Choroid plexus epithelial cell (primary cell): Measurements from ENCODE around the gene SKIC2.

Source experiments
- DNase-seq: peaks from one replicate; pipeline ENCODE4 v3.0.0-alpha.2; 2010; ENCODE audit warnings: low read depth
- H3K4me3 ChIP-seq: 2 replicates; pipeline ENCODE4 v1.5.1; 2011; ENCODE audit warnings: low read depth, mild to moderate bottlenecking, control low read depth, low read length, moderate library complexity
- TF ChIP-seq, protein P1 (sequence below): conservative IDR thresholded peaks from 2 replicates; pipeline ENCODE4 v1.5.1; 2011; ENCODE audit warnings: low read depth, mild to moderate bottlenecking, control low read depth, inconsistent platforms, low read length, moderate library complexity

The SKIC2 gene

DNA sequence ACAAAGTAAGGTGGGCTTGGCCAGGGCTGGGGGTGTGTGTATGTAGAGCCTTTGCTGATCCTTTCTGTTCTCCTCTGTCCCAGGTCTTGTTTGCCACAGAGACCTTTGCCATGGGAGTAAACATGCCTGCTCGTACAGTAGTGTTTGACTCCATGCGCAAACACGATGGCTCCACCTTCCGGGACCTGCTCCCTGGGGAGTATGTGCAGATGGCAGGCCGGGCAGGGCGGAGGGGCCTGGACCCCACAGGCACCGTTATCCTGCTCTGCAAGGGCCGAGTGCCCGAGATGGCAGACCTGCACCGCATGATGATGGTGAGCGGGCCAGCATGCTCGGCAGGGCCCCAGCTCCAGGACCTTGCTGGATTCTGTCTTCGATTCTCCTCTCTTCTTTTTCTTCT is 6.7 kb downstream of the SKIC2 start:
- TF ChIP-seq, protein P1, sequence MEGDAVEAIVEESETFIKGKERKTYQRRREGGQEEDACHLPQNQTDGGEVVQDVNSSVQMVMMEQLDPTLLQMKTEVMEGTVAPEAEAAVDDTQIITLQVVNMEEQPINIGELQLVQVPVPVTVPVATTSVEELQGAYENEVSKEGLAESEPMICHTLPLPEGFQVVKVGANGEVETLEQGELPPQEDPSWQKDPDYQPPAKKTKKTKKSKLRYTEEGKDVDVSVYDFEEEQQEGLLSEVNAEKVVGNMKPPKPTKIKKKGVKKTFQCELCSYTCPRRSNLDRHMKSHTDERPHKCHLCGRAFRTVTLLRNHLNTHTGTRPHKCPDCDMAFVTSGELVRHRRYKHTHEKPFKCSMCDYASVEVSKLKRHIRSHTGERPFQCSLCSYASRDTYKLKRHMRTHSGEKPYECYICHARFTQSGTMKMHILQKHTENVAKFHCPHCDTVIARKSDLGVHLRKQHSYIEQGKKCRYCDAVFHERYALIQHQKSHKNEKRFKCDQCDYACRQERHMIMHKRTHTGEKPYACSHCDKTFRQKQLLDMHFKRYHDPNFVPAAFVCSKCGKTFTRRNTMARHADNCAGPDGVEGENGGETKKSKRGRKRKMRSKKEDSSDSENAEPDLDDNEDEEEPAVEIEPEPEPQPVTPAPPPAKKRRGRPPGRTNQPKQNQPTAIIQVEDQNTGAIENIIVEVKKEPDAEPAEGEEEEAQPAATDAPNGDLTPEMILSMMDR, result no peak
- DNase-seq, result no peak
- no peak overlapping the region for H3K4me3 ChIP-seq

DNA sequence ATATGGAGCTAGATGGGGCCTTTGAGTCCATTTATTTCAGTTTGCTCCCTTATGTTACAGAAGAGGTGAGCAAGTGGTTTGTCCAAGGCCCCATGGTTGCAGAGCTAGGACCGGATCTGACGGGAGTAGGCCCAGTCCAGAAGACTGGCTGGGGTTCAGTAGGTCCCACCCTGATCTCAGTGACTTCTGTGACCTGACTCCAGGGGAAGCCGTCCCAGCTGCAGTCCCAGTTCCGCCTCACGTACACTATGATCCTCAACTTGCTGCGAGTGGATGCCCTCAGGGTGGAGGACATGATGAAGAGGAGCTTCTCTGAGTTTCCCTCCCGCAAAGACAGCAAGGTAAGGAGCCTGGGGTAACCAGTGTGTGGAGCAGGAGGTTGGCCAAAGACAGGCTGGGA is 7.5 kb downstream of the SKIC2 start:
- no peak overlapping the region for H3K4me3 ChIP-seq
- TF ChIP-seq, protein P1, result no peak
- DNase-seq, result no peak

DNA sequence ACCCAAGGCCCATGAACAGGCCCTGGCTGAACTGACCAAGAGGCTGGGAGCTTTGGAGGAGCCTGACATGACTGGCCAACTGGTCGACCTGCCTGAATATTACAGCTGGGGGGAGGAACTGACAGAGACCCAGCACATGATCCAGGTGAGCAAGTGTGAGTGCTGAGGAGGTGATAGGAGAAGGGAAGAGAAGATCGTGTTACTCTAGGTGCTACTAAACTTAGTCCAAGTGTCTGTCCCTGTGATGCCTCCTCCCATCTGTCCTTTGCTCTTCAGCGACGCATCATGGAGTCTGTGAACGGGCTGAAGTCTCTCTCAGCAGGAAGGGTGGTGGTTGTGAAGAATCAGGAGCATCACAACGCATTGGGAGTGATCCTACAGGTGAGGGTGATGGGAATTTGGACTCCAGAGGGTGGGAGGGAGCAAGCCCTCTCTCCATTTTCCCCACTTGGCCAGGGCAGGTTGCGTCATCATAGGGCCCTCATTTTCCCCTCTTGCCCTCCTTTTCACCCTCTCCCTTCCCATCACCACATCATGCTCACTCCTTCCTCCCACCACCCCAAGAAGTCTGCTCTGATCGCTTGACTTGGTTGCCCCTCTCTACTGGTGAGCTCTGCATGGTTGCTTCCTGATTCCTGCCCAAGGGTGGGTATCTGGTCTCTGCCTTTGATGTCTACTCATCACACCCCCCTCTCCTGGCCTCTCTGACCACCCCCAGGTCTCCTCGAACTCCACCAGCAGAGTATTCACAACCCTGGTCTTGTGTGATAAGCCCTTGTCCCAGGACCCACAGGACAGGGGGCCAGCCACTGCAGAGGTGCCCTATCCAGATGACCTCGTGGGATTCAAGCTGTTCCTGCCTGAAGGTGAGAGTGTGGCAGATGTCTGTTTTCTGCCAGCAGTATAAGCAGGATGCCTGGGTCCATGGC is 8.3 kb downstream of the SKIC2 start:
- TF ChIP-seq, protein P1, result no peak
- no peak overlapping the region for H3K4me3 ChIP-seq
- no peak for DNase-seq

DNA sequence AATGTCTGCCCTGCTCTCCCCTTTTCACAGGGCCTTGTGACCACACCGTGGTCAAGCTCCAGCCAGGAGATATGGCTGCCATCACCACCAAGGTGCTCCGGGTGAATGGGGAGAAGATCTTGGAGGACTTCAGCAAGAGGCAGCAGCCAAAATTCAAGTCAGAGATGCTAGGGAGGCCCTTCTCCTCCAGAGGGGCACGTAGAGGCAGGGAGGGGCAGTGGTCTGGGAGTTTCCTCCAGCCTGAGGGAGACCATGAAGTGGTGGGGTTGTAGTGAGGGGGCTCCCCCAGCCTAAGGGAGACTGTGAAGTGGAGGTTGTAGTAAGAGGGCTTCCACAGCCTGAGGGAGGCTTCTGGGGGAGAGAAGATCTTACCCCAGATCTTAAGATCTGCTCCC is 8.9 kb downstream of the SKIC2 start:
- H3K4me3 ChIP-seq, result no peak overlapping the region
- DNase-seq, result no peak
- TF ChIP-seq, protein P1, result no peak

DNA sequence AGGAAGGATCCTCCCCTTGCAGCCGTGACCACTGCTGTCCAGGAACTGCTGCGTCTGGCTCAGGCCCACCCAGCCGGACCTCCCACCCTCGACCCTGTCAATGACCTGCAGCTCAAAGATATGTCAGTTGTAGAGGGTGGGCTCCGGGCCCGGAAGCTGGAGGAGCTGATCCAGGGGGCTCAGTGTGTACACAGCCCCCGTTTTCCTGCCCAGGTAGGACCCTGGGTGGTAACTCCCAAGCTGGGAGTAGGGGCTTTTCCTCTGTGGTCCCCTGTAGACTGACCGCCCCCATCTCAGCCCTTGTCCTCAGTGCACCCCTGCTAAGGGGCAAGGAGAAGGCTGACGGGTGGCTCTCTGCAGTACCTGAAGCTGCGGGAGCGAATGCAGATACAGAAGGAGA is 9.4 kb downstream of the SKIC2 start:
- no peak for DNase-seq
- TF ChIP-seq, protein P1, result no peak
- H3K4me3 ChIP-seq, result no peak overlapping the region

DNA sequence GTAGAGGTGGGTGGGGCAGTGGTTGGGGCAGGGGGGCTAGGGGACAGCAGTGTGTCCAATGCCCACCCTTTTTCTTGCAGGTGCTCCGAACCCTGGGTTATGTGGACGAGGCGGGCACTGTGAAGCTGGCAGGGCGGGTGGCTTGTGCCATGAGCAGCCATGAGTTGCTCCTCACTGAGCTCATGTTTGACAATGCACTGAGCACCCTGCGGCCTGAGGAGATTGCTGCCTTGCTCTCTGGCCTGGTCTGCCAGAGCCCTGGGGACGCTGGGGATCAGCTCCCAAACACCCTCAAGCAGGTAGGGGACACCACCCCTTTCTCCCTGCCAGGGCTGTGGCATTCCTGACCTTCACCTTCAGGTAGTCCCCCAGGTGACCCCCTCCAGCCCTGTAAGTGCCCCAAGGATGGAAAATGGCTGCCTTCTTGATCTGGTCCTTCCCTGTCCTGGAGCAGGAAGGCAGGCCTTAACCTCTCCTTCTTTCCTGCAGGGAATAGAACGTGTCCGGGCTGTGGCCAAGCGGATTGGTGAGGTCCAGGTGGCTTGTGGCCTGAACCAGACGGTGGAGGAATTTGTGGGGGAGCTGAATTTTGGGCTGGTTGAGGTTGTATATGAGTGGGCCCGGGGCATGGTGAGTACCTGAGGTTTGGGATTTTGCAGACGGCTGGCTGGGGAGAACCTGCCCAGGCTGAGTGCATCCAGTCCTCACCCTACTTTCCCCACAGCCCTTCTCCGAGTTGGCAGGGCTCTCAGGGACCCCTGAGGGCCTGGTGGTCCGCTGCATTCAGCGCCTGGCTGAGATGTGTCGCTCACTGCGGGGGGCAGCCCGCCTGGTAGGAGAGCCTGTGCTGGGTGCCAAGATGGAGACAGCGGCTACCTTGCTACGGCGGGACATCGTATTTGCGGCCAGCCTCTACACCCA is 10.1 kb downstream of the SKIC2 start:
- no peak overlapping the region for H3K4me3 ChIP-seq
- DNase-seq, result no peak
- TF ChIP-seq, protein P1, result no peak
